Body of pancreas (tissue), 4 donors: Measurements from ENCODE around the gene PLPPR2.
A peak's percentile ranks its signal among the peaks of the same experiment; 100 is the strongest.

Experiments
- CTCF ChIP-seq, 7 experiments: fragments of 450-650 bp in 4 of 7; fragments of 200-600 bp in 3 of 7; sonication (generic) in 3 of 7; IDR thresholded peaks; one replicate each; pipeline ENCODE4 v1.5.1; 2016 to 2019; ENCODE audit warnings: antibody characterized with exemption in 7 of 7
- POLR2A ChIP-seq, 3 donors: fragments of 450-650 bp; IDR thresholded peaks; one replicate each; pipeline ENCODE4 v1.6.1; 2016; ENCODE audit warnings: antibody characterized with exemption in 3 of 3, mild to moderate bottlenecking in 2 of 3

GRCh38 chr19:11346104-11346940 lies 8.9 kb upstream of the PLPPR2 start, which contains the start of the genes CCDC159 and TMEM205:
- no peak for TF ChIP-seq CTCF (IDR thresholded peaks at IDR 0.05)
- TF ChIP-seq POLR2A (IDR thresholded peaks at IDR 0.05), result peak; percentile 35 to 80 (median 77)
